A549 treated with CpdA at 1 μM for 4 hours (cell line): ENCODE results near the gene IGLL5. TPM values are rescaled to one million over a fixed set of nuclear protein-coding genes. Genes with fewer than 3 reads are reported as not detected.

Source experiments
- total RNA-seq: library from RNA; stranded (reverse); fragments of 200-300 nt; extraction: Qiagen RNA extraction; gene quantifications from 5 replicates; pipeline ENCODE4 v1.2.3, GENCODE V29; 2022; ENCODE audit warnings: low read depth

Gene IGLL5
- total RNA-seq, result not detected in 5 replicates

DNA sequence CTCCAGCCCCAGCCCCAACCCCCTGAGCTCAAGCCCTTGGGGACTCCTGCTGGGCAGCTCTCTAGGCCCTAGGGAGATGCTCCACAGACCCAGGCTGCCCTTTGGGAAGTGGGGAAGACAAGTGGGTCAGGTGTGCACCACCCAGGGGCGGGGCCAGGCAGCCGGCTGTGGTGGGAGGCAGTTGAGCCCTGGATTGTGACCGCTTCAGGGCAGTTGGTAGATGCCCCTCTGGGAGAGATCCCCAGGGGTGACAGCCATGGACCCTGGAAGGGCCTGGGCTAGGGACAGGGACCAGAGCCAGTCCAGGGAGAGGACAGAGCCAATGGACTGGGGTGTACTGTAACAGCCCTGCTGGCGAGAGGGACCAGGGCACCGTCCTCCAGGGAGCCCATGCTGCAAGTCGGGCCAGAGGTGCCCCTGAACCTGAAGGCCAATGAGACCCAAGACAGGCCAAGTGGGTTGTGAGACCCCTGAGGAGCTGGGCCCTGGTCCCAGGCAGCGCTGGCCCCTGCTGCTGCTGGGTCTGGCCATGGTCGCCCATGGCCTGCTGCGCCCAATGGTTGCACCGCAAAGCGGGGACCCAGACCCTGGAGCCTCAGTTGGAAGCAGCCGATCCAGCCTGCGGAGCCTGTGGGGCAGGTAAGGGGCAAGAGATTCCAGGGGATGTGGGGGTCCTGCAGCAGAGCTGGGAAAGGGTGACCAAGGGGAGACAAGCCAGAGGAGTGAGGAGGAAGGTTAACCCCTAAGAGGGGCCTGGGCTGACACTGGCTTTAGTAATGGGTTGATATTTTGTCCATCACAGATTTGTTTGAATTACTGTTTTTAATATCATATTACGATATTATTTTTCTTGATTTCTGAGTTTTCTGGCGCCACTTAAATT lies at the start of gene IGLL5:
Gene IGLL5, plus strand, starts transcription at position 196 of the 883 bp plus-strand sequence. Its CDS starts 238 bp downstream, at position 434.

Other genes starting within 250 kb of the IGLL5 start
- not detected in 5 replicates for gene GGTLC2, start 243.2 kb upstream of the IGLL5 start, total RNA-seq
- 2.1 to 2.8 TPM (median 2.6 TPM) in 5 replicates for gene GNAZ, start 182.7 kb downstream of the IGLL5 start, total RNA-seq